Adrenal gland (tissue), 12 donors: ENCODE data around the gene CXCL11. TPM values are rescaled to one million over a fixed set of nuclear protein-coding genes. Genes with fewer than 3 reads are reported as not detected.
A peak's percentile ranks its signal among the peaks of the same experiment; 100 is the strongest.

Source experiments
- DNase-seq, 7 donors: peaks; one replicate each; pipeline ENCODE4 v3.0.0-alpha.2; 2019 to 2020
- H3K27ac ChIP-seq, 5 donors: fragments of 200-600 bp; sonication (generic) in 4 of 5; 1 replicate in 3 of 5; 2 replicates in 2 of 5; pipeline versions ENCODE4 v1.5.1 to v1.8.0; 2016 to 2020; ENCODE audit warnings: mild to moderate bottlenecking in 1 of 5
- H3K27me3 ChIP-seq: fragments of 200-600 bp; 2 replicates; pipeline ENCODE4 v1.8.0; 2021
- H3K36me3 ChIP-seq, 2 donors: fragments of 200-600 bp; replicated peaks in 1 of 2; 1 replicate in 1 of 2; 2 replicates in 1 of 2; pipeline versions ENCODE4 v1.5.1 to v1.8.0; 2018 to 2022
- H3K4me1 ChIP-seq, 2 donors: fragments of 200-600 bp; replicated peaks in 1 of 2; 1 replicate in 1 of 2; 2 replicates in 1 of 2; pipeline versions ENCODE4 v1.5.1 to v1.8.0; 2018 to 2021
- H3K4me3 ChIP-seq, 4 donors: fragments of 200-600 bp; sonication (generic) in 3 of 4; one replicate each; pipeline ENCODE4 v1.5.1; 2016 to 2018
- H3K9me3 ChIP-seq, 3 donors: fragments of 200-600 bp; sonication (generic) in 1 of 3; replicated peaks in 1 of 3; 1 replicate in 2 of 3; 2 replicates in 1 of 3; pipeline versions ENCODE4 v1.5.1 to v1.8.0; 2016 to 2021
- CTCF ChIP-seq, 6 experiments: fragments of 450-650 bp in 4 of 6; fragments of 200-600 bp in 2 of 6; sonication (generic) in 1 of 6; IDR thresholded peaks; 1 replicate in 5 of 6; 2 replicates in 1 of 6; pipeline versions ENCODE4 v1.5.1 to v1.8.0; 2016 to 2021; ENCODE audit warnings: antibody characterized with exemption in 6 of 6, mild to moderate bottlenecking in 2 of 6, moderate library complexity in 1 of 6
- POLR2A ChIP-seq, 2 donors: fragments of 450-650 bp; IDR thresholded peaks; one replicate each; pipeline ENCODE4 v1.6.1; 2017; ENCODE audit warnings: antibody characterized with exemption in 2 of 2, mild to moderate bottlenecking in 2 of 2, moderate library complexity in 1 of 2
- WGBS, 4 donors: extraction: QIAGEN DNeasy Blood & Tissue Kit in 2 of 4; methylation state at CpG; one replicate each; pipeline versions ENCODE4 v1.1.5 to v1.1.7; 2013 to 2017; 5-methylcytosine and 5-hydroxymethylcytosine counted together
- intact Hi-C, 2 donors: fragments of 100-400 bp; cut with DNase I; formaldehyde crosslinking; loops; one replicate each; pipeline versions ENCODE4 v1.14.1 to v1.15.0; 2022 to 2023
- polyA plus RNA-seq, 3 donors: library from polyadenylated mRNA; stranded (reverse); fragments of 200-250 nt in 2 of 3; fragments of 350-450 nt in 1 of 3; fragmentation: Illumina TruSeq in 1 of 3; extraction: RNeasy Lipid Tissue Mini Kit (QIAGEN cat#74804) in 1 of 3; gene quantifications; one replicate each; pipeline ENCODE4 v1.2.3, GENCODE V29; 2013 to 2014
- total RNA-seq, 9 donors: library from RNA; depleted of rRNA in 4 of 9; stranded (reverse); fragments of >200 nt in 4 of 9; fragments of 120-200 nt in 1 of 9; fragmentation: NEBNext Ultra II Directional in 1 of 9; extraction: Animal tissue kit (Norgen Biotek cat#: 25700) in 1 of 9; gene quantifications; one replicate each; pipeline versions ENCODE4 v1.1.0 to v1.2.4, GENCODE V29; 2013 to 2023
- donor health status: healthy with polysubstance abuse.
- donor health status: Bipolar disorder and iron deficiency.
- donor health status: DM: yes; HTN: yes; CAD: no.
- donor health status: DM: no; HTN: no; CAD: no.
- donor health status: DM: no; HTN: no; CAD: no.
- donor health status: DM: yes; HTN: yes; CAD: no.

Gene CXCL11
- total and polyA plus RNA-seq, 12 donors = 0.10 to 1.2 (median 0.43) TPM; not detected in 6

- Histone ChIP-seq H3K4me3 (no peak overlapping the region), H3K27me3 (no peaks in the 10 kb centered on the region), H3K9me3 (no peaks in the 10 kb centered on the region), H3K36me3 (no peaks in the 10 kb centered on the region), H3K4me1 (no peaks in the 10 kb centered on the region), H3K27ac (no peak overlapping the region)
- intact Hi-C loops = no loop called here
- 65 to 71% (median 67%) methylated on average over 4 of the region's 4 CpGs for WGBS, 4 donors
- DNase-seq = no peak
- TF ChIP-seq CTCF (IDR thresholded peaks at IDR 0.05) = no peak
- no peak for TF ChIP-seq POLR2A (IDR thresholded peaks at IDR 0.05)
Observed at GRCh38 chr4:76074993-76075600, 39.2 kb upstream of the CXCL11 start.

GRCh38 chr4:76074468-76074867 lies 38.6 kb upstream of the CXCL11 start, which contains the start of gene ART3:
TSS of gene ART3 (plus strand) at chr4:76074709. CDS start at chr4:76075890, 1,181 bp downstream.
- intact Hi-C loops = no loop called here
- no peak within 1 kb of the TSS for H3K27ac ChIP-seq
- H3K36me3 ChIP-seq = no peaks in the 10 kb centered on the region
- no peak for DNase-seq
- H3K27me3 ChIP-seq = no peaks in the 10 kb centered on the region
- TF ChIP-seq CTCF (IDR thresholded peaks at IDR 0.05) (no peak), POLR2A (IDR thresholded peaks at IDR 0.05) (no peak)
- H3K4me1 ChIP-seq = no peaks in the 10 kb centered on the region
- H3K4me3 ChIP-seq = no peak within 1 kb of the TSS
- WGBS, 4 donors = 73 to 85% (median 79%) methylated on average over 1 of the region's 1 CpG
- no peaks in the 10 kb centered on the region for H3K9me3 ChIP-seq

- Histone ChIP-seq H3K27ac (no peak overlapping the region), H3K4me3 (no peak overlapping the region), H3K4me1 (no peaks in the 10 kb centered on the region), H3K36me3 (no peaks in the 10 kb centered on the region), H3K9me3 (no peaks in the 10 kb centered on the region), H3K27me3 (no peaks in the 10 kb centered on the region)
- TF ChIP-seq CTCF (IDR thresholded peaks at IDR 0.05) (no peak), POLR2A (IDR thresholded peaks at IDR 0.05) (no peak)
- no peak for DNase-seq
- WGBS, 4 donors = 79 to 88% (median 84%) methylated on average over 4 of the region's 4 CpGs
- intact Hi-C loops = no loop called here
Observed at GRCh38 chr4:76072760-76073159, 36.9 kb upstream of the CXCL11 start.

- DNase-seq = peak; percentile 71 to 90 (median 78)
- WGBS, 4 donors = 0% methylated on average over 2 of the region's 2 CpGs
- H3K4me1 ChIP-seq = no peaks in the 10 kb centered on the region
- TF ChIP-seq POLR2A (IDR thresholded peaks at IDR 0.05) (no peak), CTCF (IDR thresholded peaks at IDR 0.05) (peak; percentile 63 to 86 (median 69))
- intact Hi-C loops = loop anchor here (5.0 kb wide), 2 partner anchors 70 to 75 kb away; partner anchors contain the start of gene SDAD1 (in 1 of the 2)
- H3K4me3 ChIP-seq = no peak overlapping the region
- no peaks in the 10 kb centered on the region for H3K9me3 ChIP-seq
- H3K27ac ChIP-seq = no peak overlapping the region
- no peaks in the 10 kb centered on the region for H3K36me3 ChIP-seq
- H3K27me3 ChIP-seq = no peaks in the 10 kb centered on the region
Observed at GRCh38 chr4:76067652-76068286, 31.9 kb upstream of the CXCL11 start.
